ENCODE data around the gene LEPROT.

LEPROT gene

GRCh38 chr1:65412256-65412983 lies 8.0 kb upstream of the LEPROT start:
- in situ Hi-C loops (cut with HindIII; ENCODE audit: low sequenced_read_pairs), result no loop called here

GRCh38 chr1:65412984-65413375 lies 7.5 kb upstream of the LEPROT start:
- in situ Hi-C loops (cut with HindIII; ENCODE audit: low sequenced_read_pairs), result no loop called here

GRCh38 chr1:65414538-65414937 lies 5.9 kb upstream of the LEPROT start:
- in situ Hi-C loops (cut with HindIII; ENCODE audit: low sequenced_read_pairs), result no loop called here

GRCh38 chr1:65416767-65417166 lies 3.7 kb upstream of the LEPROT start:
- in situ Hi-C loops (cut with HindIII; ENCODE audit: low sequenced_read_pairs), result no loop called here

GRCh38 chr1:65417729-65418128 lies 2.7 kb upstream of the LEPROT start:
- in situ Hi-C loops (cut with HindIII; ENCODE audit: low sequenced_read_pairs), result no loop called here

- in situ Hi-C loops (cut with HindIII; ENCODE audit: low sequenced_read_pairs), result no loop called here
These were observed 1.8 kb upstream of the LEPROT start for GRCh38 chr1:65418522-65419185.

GRCh38 chr1:65419681-65420589 lies 533 bp upstream of the LEPROT start:
- in situ Hi-C loops (cut with HindIII; ENCODE audit: low sequenced_read_pairs), result no loop called here

- in situ Hi-C loops (cut with HindIII; ENCODE audit: low sequenced_read_pairs), result no loop called here
These were observed 1.0 kb downstream of the LEPROT start for GRCh38 chr1:65421351-65422025.

GRCh38 chr1:65422241-65423203 lies 2.1 kb downstream of the LEPROT start:
- in situ Hi-C loops (cut with HindIII; ENCODE audit: low sequenced_read_pairs), result no loop called here

GRCh38 chr1:65423884-65424572 lies 3.6 kb downstream of the LEPROT start:
- in situ Hi-C loops (cut with HindIII; ENCODE audit: low sequenced_read_pairs), result no loop called here

- in situ Hi-C loops (cut with HindIII; ENCODE audit: low sequenced_read_pairs), result no loop called here
These were observed 4.1 kb downstream of the LEPROT start for GRCh38 chr1:65424573-65424889.

GRCh38 chr1:65425006-65425405 lies 4.5 kb downstream of the LEPROT start:
- in situ Hi-C loops (cut with HindIII; ENCODE audit: low sequenced_read_pairs), result no loop called here

GRCh38 chr1:65425697-65426096 lies 5.2 kb downstream of the LEPROT start:
- in situ Hi-C loops (cut with HindIII; ENCODE audit: low sequenced_read_pairs), result no loop called here

GRCh38 chr1:65429078-65429477 lies 8.6 kb downstream of the LEPROT start:
- in situ Hi-C loops (cut with HindIII; ENCODE audit: low sequenced_read_pairs), result no loop called here

GRCh38 chr1:65429806-65430205 lies 9.3 kb downstream of the LEPROT start:
- in situ Hi-C loops (cut with HindIII; ENCODE audit: low sequenced_read_pairs), result no loop called here

GRCh38 chr1:65431111-65431705 lies 10.7 kb downstream of the LEPROT start:
- in situ Hi-C loops (cut with HindIII; ENCODE audit: low sequenced_read_pairs), result no loop called here

- in situ Hi-C loops (cut with HindIII; ENCODE audit: low sequenced_read_pairs), result no loop called here
These were observed 12.4 kb downstream of the LEPROT start for GRCh38 chr1:65432918-65433317.

- in situ Hi-C loops (cut with HindIII; ENCODE audit: low sequenced_read_pairs), result no loop called here
These were observed 13.8 kb downstream of the LEPROT start for GRCh38 chr1:65434255-65434654.

- in situ Hi-C loops (cut with HindIII; ENCODE audit: low sequenced_read_pairs), result no loop called here
These were observed 14.3 kb downstream of the LEPROT start for GRCh38 chr1:65434760-65435159.

All from DLD1 (cell line).